DOHH2 (cell line): ENCODE results near the gene MCUB.
"Not testable (repeated sequence)": the region's sequence is repeated elsewhere in the genome, so short reads cannot be mapped to it uniquely, and the experiment has no call there.

ENCODE experiments used
- H3F3A ChIP-seq: fragments of 200-600 bp; sonication (generic), shearing (Covaris generic); 2 replicates; pipeline ENCODE4 v1.6.0; 2016; ENCODE audit warnings: antibody characterized with exemption, mild to moderate bottlenecking; ENCODE audit not compliant: control insufficient read depth, insufficient read depth
- H3K27ac ChIP-seq: fragments of 200-600 bp; sonication (generic); 2 replicates; pipeline ENCODE4 v1.5.1; 2014; ENCODE audit warnings: low read depth, mild to moderate bottlenecking, low read length, moderate library complexity
- H3K27me3 ChIP-seq: fragments of 200-600 bp; sonication (generic); 2 replicates; pipeline ENCODE4 v1.6.1; 2014; ENCODE audit warnings: mild to moderate bottlenecking, low read length, mixed read lengths; ENCODE audit not compliant: control insufficient read depth
- H3K36me3 ChIP-seq: fragments of 200-600 bp; sonication (generic); 2 replicates; pipeline ENCODE4 v1.6.1; 2014; ENCODE audit warnings: mild to moderate bottlenecking, low read length, moderate library complexity, mixed read lengths; ENCODE audit not compliant: control insufficient read depth
- H3K4me1 ChIP-seq: fragments of 200-600 bp; sonication (generic); 2 replicates; pipeline ENCODE4 v1.6.1; 2014; ENCODE audit warnings: mild to moderate bottlenecking, low read length, mixed read lengths; ENCODE audit not compliant: control insufficient read depth
- H3K4me2 ChIP-seq: fragments of 200-600 bp; sonication (generic); 2 replicates; pipeline ENCODE4 v1.6.0; 2014; ENCODE audit warnings: mild to moderate bottlenecking, low read length, moderate library complexity
- H3K4me3 ChIP-seq: fragments of 200-600 bp; sonication (generic); 2 replicates; pipeline ENCODE4 v1.5.1; 2014; ENCODE audit warnings: mild to moderate bottlenecking, low read length, mixed read lengths
- H3K79me2 ChIP-seq: fragments of 200-600 bp; sonication (generic); 2 replicates; pipeline ENCODE4 v1.6.1; 2014; ENCODE audit warnings: mild to moderate bottlenecking, low read length, mixed read lengths; ENCODE audit not compliant: control insufficient read depth
- H3K9me2 ChIP-seq: fragments of 200-600 bp; sonication (generic); replicated peaks from 2 replicates; pipeline ENCODE4 v1.6.1; 2014; ENCODE audit warnings: mild to moderate bottlenecking, low read length, mixed read lengths; ENCODE audit not compliant: control insufficient read depth
- H3K9me3 ChIP-seq: fragments of 200-600 bp; sonication (generic); 2 replicates; pipeline ENCODE4 v1.6.1; 2014; ENCODE audit warnings: antibody characterized with exemption, low read length, mixed read lengths; ENCODE audit not compliant: control insufficient read depth, insufficient read depth
- H4K20me1 ChIP-seq: fragments of 200-600 bp; sonication (generic); 2 replicates; pipeline ENCODE4 v1.6.0; 2014; ENCODE audit warnings: low read depth, mild to moderate bottlenecking, antibody characterized with exemption, low read length, moderate library complexity; ENCODE audit not compliant: control insufficient read depth, insufficient read depth
- EZH2phosphoT487 ChIP-seq: fragments of 200-600 bp; sonication (generic); IDR thresholded peaks from 2 replicates; pipeline ENCODE4 v1.6.1; 2017; ENCODE audit warnings: borderline replicate concordance, mild to moderate bottlenecking, antibody characterized with exemption, low read length, moderate library complexity, mixed read lengths
- TF ChIP-seq, protein P1 (sequence below): fragments of 200-600 bp; sonication (generic); IDR thresholded peaks from one replicate; pipeline ENCODE4 v1.5.1; 2014; ENCODE audit warnings: antibody characterized with exemption, mild to moderate bottlenecking, low read depth, low read length; ENCODE audit not compliant: poor library complexity, severe bottlenecking

Gene MCUB

DNA sequence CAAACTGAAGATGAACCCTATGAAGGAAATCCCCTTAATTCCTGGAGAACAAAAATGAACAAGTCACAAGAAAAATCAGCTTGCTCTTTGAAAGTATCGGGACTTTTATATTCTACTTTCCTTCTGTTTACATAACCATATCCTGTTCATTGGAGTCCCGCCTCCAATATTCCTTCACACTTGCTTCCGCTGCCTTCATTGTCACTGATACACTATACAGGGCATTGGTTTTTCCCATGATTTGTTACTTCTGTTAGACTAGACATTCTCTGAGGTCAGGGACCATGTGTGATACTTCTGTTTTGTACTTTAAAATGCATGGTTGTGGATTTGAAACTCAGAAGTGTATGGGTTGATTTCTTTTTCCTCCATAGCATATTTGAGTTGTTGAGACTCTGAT, 18.8 kb downstream of the MCUB start:
- Histone ChIP-seq H3K27me3 (no peaks in the 10 kb centered on the region), H3K4me1 (peaks cover 35% of the 10 kb centered on the region), H3K4me2 (no peak overlapping the region), H3K79me2 (peaks cover 78% of the 10 kb centered on the region), H3K36me3 (peaks cover 16% of the 10 kb centered on the region), H4K20me1 (0 out of 2 replicates have a peak, but pooled peaks cover 3% of the 10 kb centered on the region), H3K4me3 (no peak overlapping the region), H3K9me3 (no peaks in the 10 kb centered on the region), H3K27ac (no peak overlapping the region), H3K9me2 (no peaks in the 10 kb centered on the region), H3F3A (no peaks in the 10 kb centered on the region)
- TF ChIP-seq, protein P1, sequence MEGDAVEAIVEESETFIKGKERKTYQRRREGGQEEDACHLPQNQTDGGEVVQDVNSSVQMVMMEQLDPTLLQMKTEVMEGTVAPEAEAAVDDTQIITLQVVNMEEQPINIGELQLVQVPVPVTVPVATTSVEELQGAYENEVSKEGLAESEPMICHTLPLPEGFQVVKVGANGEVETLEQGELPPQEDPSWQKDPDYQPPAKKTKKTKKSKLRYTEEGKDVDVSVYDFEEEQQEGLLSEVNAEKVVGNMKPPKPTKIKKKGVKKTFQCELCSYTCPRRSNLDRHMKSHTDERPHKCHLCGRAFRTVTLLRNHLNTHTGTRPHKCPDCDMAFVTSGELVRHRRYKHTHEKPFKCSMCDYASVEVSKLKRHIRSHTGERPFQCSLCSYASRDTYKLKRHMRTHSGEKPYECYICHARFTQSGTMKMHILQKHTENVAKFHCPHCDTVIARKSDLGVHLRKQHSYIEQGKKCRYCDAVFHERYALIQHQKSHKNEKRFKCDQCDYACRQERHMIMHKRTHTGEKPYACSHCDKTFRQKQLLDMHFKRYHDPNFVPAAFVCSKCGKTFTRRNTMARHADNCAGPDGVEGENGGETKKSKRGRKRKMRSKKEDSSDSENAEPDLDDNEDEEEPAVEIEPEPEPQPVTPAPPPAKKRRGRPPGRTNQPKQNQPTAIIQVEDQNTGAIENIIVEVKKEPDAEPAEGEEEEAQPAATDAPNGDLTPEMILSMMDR: no peak
- no peak for TF ChIP-seq EZH2phosphoT487

DNA sequence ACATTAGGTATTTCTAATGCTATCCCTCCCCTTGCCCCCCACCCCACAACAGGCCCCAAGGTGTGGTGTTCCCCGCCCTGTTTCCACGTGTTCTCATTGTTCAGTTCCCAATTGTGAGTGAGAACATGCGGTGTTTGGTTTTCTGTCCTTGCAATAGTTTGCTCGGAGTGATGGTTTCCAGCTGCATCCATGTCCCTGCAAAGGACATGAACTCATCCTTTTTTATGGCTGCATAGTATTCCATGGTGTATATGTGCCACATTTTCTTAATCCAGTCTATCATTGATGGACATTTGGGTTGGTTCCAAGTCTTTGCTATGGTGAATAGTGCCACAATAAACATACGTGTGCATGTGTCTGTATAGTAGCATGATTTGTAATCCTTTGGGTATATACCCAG, 20.0 kb downstream of the MCUB start:
- not testable (repeated sequence) for H4K20me1 ChIP-seq, H3F3A ChIP-seq
- peaks cover 76% of the 10 kb centered on the region for H3K79me2 ChIP-seq

DNA sequence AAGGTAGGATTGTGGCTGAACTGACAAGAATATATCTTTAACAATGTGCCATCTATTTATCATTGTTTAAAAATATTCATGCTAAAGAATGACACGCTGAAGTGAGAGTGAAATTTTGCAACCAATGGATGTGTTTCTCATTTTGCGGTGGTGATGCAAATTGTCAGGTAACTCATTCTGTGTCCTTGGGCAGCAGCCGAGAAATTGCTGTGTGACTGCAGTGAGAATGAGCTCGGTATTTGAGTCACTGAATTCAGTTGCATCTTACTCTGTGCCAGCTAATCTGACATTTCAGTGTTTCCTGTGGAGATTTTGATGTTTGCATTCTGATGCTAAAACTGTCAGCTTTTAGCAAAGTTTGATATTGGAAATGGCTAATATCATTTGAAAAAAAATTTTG, 28.1 kb downstream of the MCUB start:
- Histone ChIP-seq H3K4me3 (peak overlapping the region; percentile 52), H3K27me3 (no peaks in the 10 kb centered on the region), H3K9me2 (no peaks in the 10 kb centered on the region), H3K4me1 (peaks cover 65% of the 10 kb centered on the region), H4K20me1 (no peaks in the 10 kb centered on the region), H3K9me3 (no peaks in the 10 kb centered on the region), H3K36me3 (peaks cover 8% of the 10 kb centered on the region), H3K27ac (peak overlapping the region; percentile 78), H3F3A (peaks cover 14% of the 10 kb centered on the region), H3K79me2 (peaks cover 94% of the 10 kb centered on the region), H3K4me2 (peak overlapping the region; percentile 68)
- no peak for TF ChIP-seq EZH2phosphoT487
- TF ChIP-seq, protein P1: no peak

More for the DNA sequence above, 20.0 kb downstream of the MCUB start:
- H3K27ac ChIP-seq, H3K9me2 ChIP-seq, H3K4me3 ChIP-seq, H3K9me3 ChIP-seq, H3K4me2 ChIP-seq, H3K27me3 ChIP-seq: not testable (repeated sequence)
- H3K4me1 ChIP-seq: peaks cover 24% of the 10 kb centered on the region
- peaks cover 16% of the 10 kb centered on the region for H3K36me3 ChIP-seq

DNA sequence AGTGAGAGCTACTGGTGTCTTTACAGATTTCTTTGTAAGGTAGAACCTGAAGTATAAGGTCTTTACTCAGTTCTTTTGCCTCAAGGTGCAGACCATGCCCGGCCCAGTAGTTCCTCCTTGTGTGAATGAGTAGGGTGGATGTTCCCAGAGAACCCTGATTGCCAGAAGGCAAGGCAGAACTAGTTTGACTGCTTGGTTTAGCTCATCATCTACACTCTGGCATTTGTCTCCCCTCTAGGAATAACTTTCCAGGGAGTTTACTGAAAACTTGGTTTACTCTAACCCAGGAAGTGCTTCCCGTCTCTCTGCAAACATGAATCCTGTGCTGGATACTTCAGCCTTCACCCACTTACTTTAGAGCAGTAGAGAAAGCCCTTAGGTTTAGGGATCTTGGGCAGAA, 29.1 kb downstream of the MCUB start:
- Histone ChIP-seq H3K4me3 (peak overlapping the region; percentile 52), H3K36me3 (peaks cover 11% of the 10 kb centered on the region), H3K9me3 (no peaks in the 10 kb centered on the region), H3K9me2 (no peaks in the 10 kb centered on the region), H4K20me1 (no peaks in the 10 kb centered on the region), H3F3A (peaks cover 14% of the 10 kb centered on the region), H3K27ac (peak overlapping the region; percentile 78), H3K79me2 (peaks cover 97% of the 10 kb centered on the region), H3K4me2 (peak overlapping the region; percentile 68), H3K27me3 (no peaks in the 10 kb centered on the region), H3K4me1 (peaks cover 59% of the 10 kb centered on the region)
- no peak for TF ChIP-seq EZH2phosphoT487
- TF ChIP-seq, protein P1: no peak
